H1 (cell line): ENCODE measurements around the gene FRK. TPM values are rescaled to one million over a fixed set of nuclear protein-coding genes. Genes with fewer than 3 reads are reported as not detected.

ENCODE experiments used
- CTCF ChIA-PET: fragments of 300-600 bp; sonication (Branson Sonifier 250); formaldehyde crosslinking; loops from one replicate; lab custom pipeline; 2021; ENCODE audit not compliant: partially characterized antibody; lab: Charles Lee
- POLR2A ChIA-PET: fragments of 300-600 bp; sonication (Branson Sonifier 250); formaldehyde crosslinking; loops from one replicate; lab custom pipeline; 2021; ENCODE audit warnings: inconsistent platforms; ENCODE audit not compliant: partially characterized antibody; lab: Charles Lee
- DNase-seq, 2 experiments: peaks; one replicate each; pipeline versions ENCODE4 v3.0.0 to v3.0.0-alpha.2; 2010 to 2022; ENCODE audit warnings: low spot score in 2 of 2, low read depth in 1 of 2, mixed read lengths in 1 of 2
- FAIRE-seq: peaks from 2 replicates; lab custom pipeline; 2011; peaks lifted over from hg19 to GRCh38; lab: Jason Lieb, UNC
- H2AFZ ChIP-seq: 2 replicates; pipeline ENCODE4 v1.8.1; 2012; ENCODE audit warnings: low read length, inconsistent platforms
- H2AK5ac ChIP-seq: 2 replicates; pipeline ENCODE4 v1.6.1; 2013; ENCODE audit warnings: low read depth, low read length
- H2BK120ac ChIP-seq: replicated peaks from 2 replicates; pipeline ENCODE3; 2013; ENCODE audit warnings: low read depth, low read length, inconsistent platforms
- H2BK12ac ChIP-seq: 2 replicates; pipeline ENCODE4 v1.6.1; 2013; ENCODE audit warnings: low read depth, low read length
- H2BK15ac ChIP-seq: 2 replicates; pipeline ENCODE4 v1.6.1; 2013; ENCODE audit warnings: low read length
- H2BK20ac ChIP-seq: 2 replicates; pipeline ENCODE4 v1.6.1; 2013; ENCODE audit warnings: low read length
- H2BK5ac ChIP-seq: 2 replicates; pipeline ENCODE4 v1.6.1; 2013; ENCODE audit warnings: low read depth, low read length
- H3K14ac ChIP-seq: 2 replicates; pipeline ENCODE4 v1.6.1; 2013; ENCODE audit warnings: inconsistent platforms; ENCODE audit not compliant: insufficient read length
- H3K18ac ChIP-seq: 2 replicates; pipeline ENCODE4 v1.6.1; 2013; ENCODE audit warnings: low read length; ENCODE audit errors: extremely low read depth
- H3K23ac ChIP-seq: 2 replicates; pipeline ENCODE4 v1.6.1; 2013; ENCODE audit warnings: inconsistent platforms; ENCODE audit not compliant: insufficient read length
- H3K23me2 ChIP-seq: 2 replicates; pipeline ENCODE4 v1.6.1; 2013; ENCODE audit warnings: low read depth, low read length
- H3K27ac ChIP-seq: 2 replicates; pipeline ENCODE4 v1.6.1; 2011; ENCODE audit warnings: low read depth, low read length, inconsistent platforms
- H3K27me3 ChIP-seq, 4 experiments: replicated peaks in 1 of 4; 1 replicate in 1 of 4; 2 replicates in 3 of 4; pipeline versions ENCODE4 v1.6.1 to v1.8.1; 2011 to 2013; ENCODE audit warnings: low read length in 3 of 4, mild to moderate bottlenecking in 3 of 4, inconsistent platforms in 2 of 4, mixed read lengths in 2 of 4, moderate library complexity in 1 of 4; ENCODE audit not compliant: control insufficient read depth in 3 of 4, insufficient read depth in 3 of 4; ENCODE audit errors: extremely low read depth in 1 of 4
- H3K36me3 ChIP-seq, 4 experiments: 2 replicates each; pipeline versions ENCODE4 v1.6.1 to v1.8.1; 2011 to 2013; ENCODE audit warnings: mild to moderate bottlenecking in 4 of 4, low read length in 3 of 4, moderate library complexity in 2 of 4, control low read depth in 1 of 4, inconsistent platforms in 1 of 4; ENCODE audit not compliant: insufficient read depth in 4 of 4, control insufficient read depth in 2 of 4
- H3K4ac ChIP-seq: replicated peaks from 2 replicates; pipeline ENCODE3; 2013; ENCODE audit warnings: low read length, low read depth, mixed read lengths, inconsistent platforms; ENCODE audit not compliant: insufficient read length
- H3K4me1 ChIP-seq, 4 experiments: replicated peaks in 1 of 4; 1 replicate in 1 of 4; 2 replicates in 3 of 4; pipeline versions ENCODE4 v1.6.1 to v1.8.1; 2011 to 2013; ENCODE audit warnings: low read length in 3 of 4, inconsistent platforms in 2 of 4, mixed read lengths in 1 of 4; ENCODE audit not compliant: insufficient read depth in 4 of 4, control insufficient read depth in 3 of 4
- H3K4me2 ChIP-seq, 2 experiments: 2 replicates each; pipeline versions ENCODE4 v1.6.1 to v1.8.1; 2011 to 2013; ENCODE audit warnings: low read depth in 2 of 2, low read length in 2 of 2, control low read depth in 1 of 2, inconsistent platforms in 1 of 2, mild to moderate bottlenecking in 1 of 2; ENCODE audit not compliant: insufficient read depth in 1 of 2
- H3K4me3 ChIP-seq, 4 experiments: fragments of 200-600, 300-600 bp in 1 of 4; sonication (generic), shearing (Covaris generic), sonication (Bioruptor Twin) in 1 of 4; 2 replicates each; pipeline versions ENCODE4 v1.5.1 to v1.8.1; 2011 to 2016; ENCODE audit warnings: low read length in 4 of 4, low read depth in 3 of 4, control low read depth in 2 of 4, inconsistent platforms in 2 of 4, mild to moderate bottlenecking in 2 of 4, mixed read lengths in 1 of 4, moderate library complexity in 1 of 4; ENCODE audit not compliant: insufficient read depth in 2 of 4; ENCODE audit errors: extremely low read depth in 1 of 4
- H3K56ac ChIP-seq: replicated peaks from 2 replicates; pipeline ENCODE3; 2013; ENCODE audit warnings: low read depth, mild to moderate bottlenecking, mixed read lengths, low read length, inconsistent platforms; ENCODE audit not compliant: insufficient read length
- H3K79me1 ChIP-seq: 2 replicates; pipeline ENCODE4 v1.6.1; 2013; ENCODE audit warnings: low read depth, low read length, control low read depth
- H3K79me2 ChIP-seq, 2 experiments: 2 replicates each; pipeline versions ENCODE4 v1.6.1 to v1.8.1; 2012 to 2013; ENCODE audit warnings: low read length in 2 of 2, mild to moderate bottlenecking in 2 of 2, inconsistent platforms in 1 of 2; ENCODE audit not compliant: insufficient read depth in 2 of 2, control insufficient read depth in 1 of 2
- H3K9ac ChIP-seq, 4 experiments: replicated peaks in 1 of 4; 1 replicate in 1 of 4; 2 replicates in 3 of 4; pipeline versions ENCODE4 v1.6.1 to v1.8.1; 2011 to 2013; ENCODE audit warnings: low read depth in 3 of 4, low read length in 3 of 4, control low read depth in 2 of 4, mild to moderate bottlenecking in 2 of 4, moderate library complexity in 2 of 4, inconsistent platforms in 1 of 4; ENCODE audit errors: extremely low read depth in 1 of 4
- H3K9me3 ChIP-seq, 2 experiments: 2 replicates each; pipeline versions ENCODE4 v1.6.1 to v1.8.1; 2012 to 2013; ENCODE audit warnings: mild to moderate bottlenecking in 2 of 2, moderate library complexity in 2 of 2, control low read depth in 1 of 2, inconsistent platforms in 1 of 2, low read depth in 1 of 2, low read length in 1 of 2, mixed read lengths in 1 of 2; ENCODE audit not compliant: insufficient read depth in 2 of 2
- H4K20me1 ChIP-seq, 2 experiments: replicated peaks in 1 of 2; 2 replicates each; pipeline versions ENCODE3 to v1.8.1; 2011 to 2013; ENCODE audit warnings: inconsistent platforms in 2 of 2, low read length in 2 of 2, mild to moderate bottlenecking in 1 of 2; ENCODE audit not compliant: insufficient read depth in 2 of 2, control insufficient read depth in 1 of 2
- H4K5ac ChIP-seq: 2 replicates; pipeline ENCODE4 v1.6.1; 2013; ENCODE audit warnings: low read length, low read depth, mixed read lengths, inconsistent platforms; ENCODE audit not compliant: insufficient read length
- H4K8ac ChIP-seq: 2 replicates; pipeline ENCODE4 v1.8.0; 2013; ENCODE audit warnings: mild to moderate bottlenecking, moderate library complexity, low read length, inconsistent platforms; ENCODE audit not compliant: insufficient read depth; ENCODE audit errors: extremely low read depth
- H4K91ac ChIP-seq: replicated peaks from 2 replicates; pipeline ENCODE3; 2013; ENCODE audit warnings: low read length, mixed read lengths, inconsistent platforms; ENCODE audit not compliant: insufficient read length
- BCL11A ChIP-seq, 2 experiments: IDR thresholded peaks; one replicate each; pipeline ENCODE4 v1.6.1; 2011; ENCODE audit warnings: low read depth in 2 of 2, low read length in 2 of 2, mild to moderate bottlenecking in 2 of 2
- SRF ChIP-seq: IDR thresholded peaks from 2 replicates; pipeline ENCODE4 v1.6.1; 2011; ENCODE audit warnings: mild to moderate bottlenecking, low read depth, low read length, moderate library complexity
- polyA plus RNA-seq, 7 experiments: library from polyadenylated mRNA; depleted of rRNA in 3 of 7; stranded (reverse) in 5 of 7; unstranded in 2 of 7; fragments of >200 nt in 5 of 7; fragments of 200-250 nt in 2 of 7; gene quantifications; 1 replicate in 5 of 7; 2 replicates in 1 of 7; 4 replicates in 1 of 7; pipeline versions ENCODE4 v1.2.1 to v1.2.3, GENCODE V29; 2011 to 2013; ENCODE audit warnings: missing spikeins in 2 of 7, mixed read lengths in 2 of 7
- total RNA-seq: library from RNA; stranded (reverse); fragmentation: NEBNext Ultra II Directional; extraction: Animal tissue kit (Norgen Biotek cat#: 25700); gene quantifications from 2 replicates; pipeline ENCODE4 v1.2.1, GENCODE V29; 2021

The FRK gene
- total and polyA plus RNA-seq, 2 of the 8 experiments (the other 6 are each of a cell fraction or from before 2014, with no cell fraction given), result 0.11 to 0.24 TPM

DNA sequence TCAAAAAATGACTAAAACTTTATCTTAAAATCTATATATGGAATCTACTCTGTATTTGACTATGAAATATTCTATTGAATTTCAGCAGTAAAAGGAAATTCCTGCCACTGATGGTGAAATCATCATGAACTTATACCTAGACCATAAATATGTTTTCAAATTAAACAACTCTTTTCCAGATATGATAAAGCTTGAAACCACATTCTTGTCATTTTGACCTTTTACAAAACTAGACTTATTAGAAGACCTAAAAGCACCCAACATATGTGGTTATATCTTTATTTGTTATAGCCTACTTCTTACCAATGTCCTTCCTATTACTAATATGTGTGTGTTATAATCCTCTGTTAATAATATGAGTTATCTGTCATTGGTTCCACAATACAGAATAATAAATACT, 35.3 kb downstream of the FRK start:
- Histone ChIP-seq H4K20me1 (no peaks in the 10 kb centered on the region), H3K9ac (no peak overlapping the region), H2BK15ac (no peak overlapping the region), H3K4me3 (no peak overlapping the region), H3K23me2 (no peaks in the 10 kb centered on the region), H2AFZ (no peak overlapping the region), H3K27me3 (no peaks in the 10 kb centered on the region), H3K4ac (no peak overlapping the region), H2BK5ac (no peak overlapping the region), H3K36me3 (no peaks in the 10 kb centered on the region), H2BK120ac (no peak overlapping the region), H3K23ac (no peak overlapping the region), H2AK5ac (no peak overlapping the region), H2BK20ac (no peak overlapping the region), H2BK12ac (no peak overlapping the region), H3K27ac (no peak overlapping the region), H4K5ac (no peak overlapping the region), H3K56ac (no peak overlapping the region), H3K4me1 (no peaks in the 10 kb centered on the region), H3K9me3 (no peaks in the 10 kb centered on the region), H3K18ac (no peak overlapping the region), H3K79me2 (no peaks in the 10 kb centered on the region), H3K14ac (no peak overlapping the region), H4K8ac (no peak overlapping the region), H4K91ac (no peak overlapping the region), H3K4me2 (no peak overlapping the region), H3K79me1 (no peaks in the 10 kb centered on the region)
- ChIA-PET CTCF (no interaction called here), POLR2A (no interaction called here)
- DNase-seq (no peak), FAIRE-seq (no peak)
- TF ChIP-seq SRF, result no peak
- TF ChIP-seq BCL11A (IDR thresholded peaks at IDR 0.05; ENCODE audit: low read depth in 2 of 2, low read length in 2 of 2), result no peak
